Vagina (tissue), 2 donors: ENCODE data around the gene RAB3GAP2. TPM values are rescaled to one million over a fixed set of nuclear protein-coding genes. Genes with fewer than 3 reads are reported as not detected.
"Not testable (repeated sequence)": the region's sequence is repeated elsewhere in the genome, so short reads cannot be mapped to it uniquely, and the experiment has no call there.

ENCODE experiments used
- DNase-seq, 2 donors: peaks; one replicate each; pipeline ENCODE4 v3.0.0-alpha.2; 2017; ENCODE audit errors: extremely low spot score in 2 of 2
- H3K27ac ChIP-seq: fragments of 200-600 bp; sonication (generic); one replicate; pipeline ENCODE4 v1.5.1; 2019
- H3K27me3 ChIP-seq: fragments of 200-600 bp; sonication (generic); one replicate; pipeline ENCODE4 v1.5.1; 2019
- H3K36me3 ChIP-seq, 2 donors: fragments of 200-600 bp; sonication (generic); one replicate each; pipeline ENCODE4 v1.5.1; 2017 to 2019
- H3K4me1 ChIP-seq: fragments of 200-600 bp; sonication (generic); one replicate; pipeline ENCODE4 v1.5.1; 2019
- H3K4me3 ChIP-seq, 2 donors: fragments of 200-600 bp; sonication (generic); 1 replicate in 1 of 2; 2 replicates in 1 of 2; pipeline ENCODE4 v1.5.1; 2016 to 2019
- H3K9me3 ChIP-seq: fragments of 200-600 bp; sonication (generic); one replicate; pipeline ENCODE4 v1.5.1; 2019
- POLR2A ChIP-seq, 2 donors: fragments of 450-650 bp; IDR thresholded peaks; one replicate each; pipeline ENCODE4 v1.6.1; 2017; ENCODE audit warnings: antibody characterized with exemption in 2 of 2, mild to moderate bottlenecking in 2 of 2, moderate library complexity in 2 of 2
- POLR2AphosphoS5 ChIP-seq, 2 donors: sonication (generic); formaldehyde crosslinking; IDR thresholded peaks; one replicate each; pipeline ENCODE4 v1.9.0; 2017; ENCODE audit warnings: antibody characterized with exemption in 2 of 2, mild to moderate bottlenecking in 2 of 2, low read depth in 1 of 2; ENCODE audit not compliant: insufficient read depth in 1 of 2
- intact Hi-C: fragments of 100-400 bp; cut with DNase I; formaldehyde crosslinking; loops from one replicate; pipeline ENCODE4 v1.15.1; 2023
- total RNA-seq: library from RNA; depleted of rRNA; stranded (reverse); fragments of >200 nt; gene quantifications from one replicate; pipeline ENCODE4 v1.2.3, GENCODE V29; 2016
- TF ChIP-seq, protein P1 (sequence below), 3 experiments: fragments of 450-650 bp in 2 of 3; fragments of 200-600 bp in 1 of 3; sonication (generic) in 1 of 3; IDR thresholded peaks; one replicate each; pipeline ENCODE4 v1.5.1; 2017 to 2019; ENCODE audit warnings: antibody characterized with exemption in 3 of 3, mild to moderate bottlenecking in 2 of 3, moderate library complexity in 2 of 3

RAB3GAP2 gene
- total RNA-seq, 1 donor from 2014 or later = 16.9 TPM

DNA sequence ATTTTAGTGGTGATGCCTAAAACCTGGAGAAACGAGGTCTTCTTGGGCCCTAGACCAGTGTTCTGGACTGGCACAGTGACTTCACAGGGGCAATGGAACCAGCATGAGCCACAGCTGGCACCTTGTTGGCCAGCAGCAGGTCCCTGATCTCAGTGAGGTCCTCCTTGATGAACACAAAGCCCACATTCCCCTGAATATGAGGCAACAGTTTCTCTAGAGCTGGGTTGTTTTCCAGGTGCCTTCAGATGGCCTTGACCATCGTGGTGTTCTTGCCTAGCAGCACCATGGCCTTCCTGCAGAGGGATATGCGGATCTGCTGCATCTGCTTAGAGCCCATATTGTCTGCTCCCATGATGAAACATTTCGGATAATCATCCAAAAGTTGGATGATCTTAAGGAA is 44.9 kb upstream of the RAB3GAP2 start:
- Histone ChIP-seq H3K36me3 (no peaks in the 10 kb centered on the region), H3K9me3 (no peaks in the 10 kb centered on the region), H3K4me3 (no peak overlapping the region), H3K27ac (no peak overlapping the region), H3K4me1 (no peaks in the 10 kb centered on the region), H3K27me3 (no peaks in the 10 kb centered on the region)
- DNase-seq = no peak
- TF ChIP-seq POLR2A (IDR thresholded peaks at IDR 0.05) (no peak), POLR2AphosphoS5 (IDR thresholded peaks at IDR 0.05; ENCODE audit: insufficient read depth in 1 of 2, low read depth in 1 of 2) (no peak)
- TF ChIP-seq, protein P1, sequence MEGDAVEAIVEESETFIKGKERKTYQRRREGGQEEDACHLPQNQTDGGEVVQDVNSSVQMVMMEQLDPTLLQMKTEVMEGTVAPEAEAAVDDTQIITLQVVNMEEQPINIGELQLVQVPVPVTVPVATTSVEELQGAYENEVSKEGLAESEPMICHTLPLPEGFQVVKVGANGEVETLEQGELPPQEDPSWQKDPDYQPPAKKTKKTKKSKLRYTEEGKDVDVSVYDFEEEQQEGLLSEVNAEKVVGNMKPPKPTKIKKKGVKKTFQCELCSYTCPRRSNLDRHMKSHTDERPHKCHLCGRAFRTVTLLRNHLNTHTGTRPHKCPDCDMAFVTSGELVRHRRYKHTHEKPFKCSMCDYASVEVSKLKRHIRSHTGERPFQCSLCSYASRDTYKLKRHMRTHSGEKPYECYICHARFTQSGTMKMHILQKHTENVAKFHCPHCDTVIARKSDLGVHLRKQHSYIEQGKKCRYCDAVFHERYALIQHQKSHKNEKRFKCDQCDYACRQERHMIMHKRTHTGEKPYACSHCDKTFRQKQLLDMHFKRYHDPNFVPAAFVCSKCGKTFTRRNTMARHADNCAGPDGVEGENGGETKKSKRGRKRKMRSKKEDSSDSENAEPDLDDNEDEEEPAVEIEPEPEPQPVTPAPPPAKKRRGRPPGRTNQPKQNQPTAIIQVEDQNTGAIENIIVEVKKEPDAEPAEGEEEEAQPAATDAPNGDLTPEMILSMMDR (IDR thresholded peaks at IDR 0.05) = no peak
- intact Hi-C loops = no loop called here

GRCh38 chr1:220316305-220316704 is 44.1 kb upstream of the RAB3GAP2 start:
- no peaks in the 10 kb centered on the region for H3K9me3 ChIP-seq
- H3K4me1 ChIP-seq = no peaks in the 10 kb centered on the region
- DNase-seq = no peak
- intact Hi-C loops = no loop called here
- no peaks in the 10 kb centered on the region for H3K36me3 ChIP-seq
- H3K27ac ChIP-seq = no peak overlapping the region
- TF ChIP-seq, protein P1 (IDR thresholded peaks at IDR 0.05) = no peak
- TF ChIP-seq POLR2AphosphoS5 (IDR thresholded peaks at IDR 0.05; ENCODE audit: insufficient read depth in 1 of 2, low read depth in 1 of 2) (no peak), POLR2A (IDR thresholded peaks at IDR 0.05) (no peak)
- H3K4me3 ChIP-seq = no peak overlapping the region
- no peaks in the 10 kb centered on the region for H3K27me3 ChIP-seq

GRCh38 chr1:220315070-220315839 is 43.0 kb upstream of the RAB3GAP2 start:
- TF ChIP-seq, protein P1 (IDR thresholded peaks at IDR 0.05) = no peak
- no peak for TF ChIP-seq POLR2AphosphoS5 (IDR thresholded peaks at IDR 0.05; ENCODE audit: insufficient read depth in 1 of 2, low read depth in 1 of 2)
- TF ChIP-seq POLR2A (IDR thresholded peaks at IDR 0.05) = no peak
- Histone ChIP-seq H3K27ac (no peak overlapping the region), H3K9me3 (no peaks in the 10 kb centered on the region), H3K4me1 (no peaks in the 10 kb centered on the region), H3K4me3 (no peak overlapping the region), H3K27me3 (no peaks in the 10 kb centered on the region), H3K36me3 (no peaks in the 10 kb centered on the region)
- intact Hi-C loops = no loop called here
- DNase-seq = no peak

- Histone ChIP-seq H3K27me3 (no peaks in the 10 kb centered on the region), H3K4me1 (no peaks in the 10 kb centered on the region), H3K36me3 (no peaks in the 10 kb centered on the region), H3K4me3 (no peak overlapping the region), H3K9me3 (no peaks in the 10 kb centered on the region), H3K27ac (no peak overlapping the region)
- no peak for DNase-seq
- intact Hi-C loops = no loop called here
- TF ChIP-seq, protein P1 (IDR thresholded peaks at IDR 0.05) = no peak
- no peak for TF ChIP-seq POLR2AphosphoS5 (IDR thresholded peaks at IDR 0.05; ENCODE audit: insufficient read depth in 1 of 2, low read depth in 1 of 2)
- no peak for TF ChIP-seq POLR2A (IDR thresholded peaks at IDR 0.05)
These were observed 41.3 kb upstream of the RAB3GAP2 start for GRCh38 chr1:220313576-220313975.

DNA sequence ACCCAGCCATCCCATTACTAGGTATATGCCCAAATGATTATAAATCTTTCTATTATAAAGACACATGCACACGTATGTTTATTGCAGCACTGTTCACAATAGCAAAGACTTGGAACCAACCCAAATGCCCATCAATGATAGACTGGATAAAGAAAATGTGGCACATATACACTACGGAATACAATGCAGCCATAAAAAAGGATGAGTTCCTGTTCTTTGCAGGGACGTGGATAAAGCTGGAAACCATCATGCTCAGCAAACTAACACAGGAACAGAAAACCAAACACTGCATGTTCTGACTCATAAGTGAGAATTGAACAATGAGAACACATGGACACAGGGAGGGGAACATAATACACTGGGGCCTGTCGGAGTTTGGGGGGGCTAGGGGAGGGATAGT is 37.9 kb upstream of the RAB3GAP2 start:
- H3K4me1 ChIP-seq, H3K36me3 ChIP-seq, H3K4me3 ChIP-seq, H3K27me3 ChIP-seq, DNase-seq, H3K9me3 ChIP-seq, H3K27ac ChIP-seq, intact Hi-C loops: not testable (repeated sequence)
